Measurements from ENCODE around the gene HS6ST3.
"Not testable (repeated sequence)": the region's sequence is repeated elsewhere in the genome, so short reads cannot be mapped to it uniquely, and the experiment has no call there.

The HS6ST3 gene

DNA sequence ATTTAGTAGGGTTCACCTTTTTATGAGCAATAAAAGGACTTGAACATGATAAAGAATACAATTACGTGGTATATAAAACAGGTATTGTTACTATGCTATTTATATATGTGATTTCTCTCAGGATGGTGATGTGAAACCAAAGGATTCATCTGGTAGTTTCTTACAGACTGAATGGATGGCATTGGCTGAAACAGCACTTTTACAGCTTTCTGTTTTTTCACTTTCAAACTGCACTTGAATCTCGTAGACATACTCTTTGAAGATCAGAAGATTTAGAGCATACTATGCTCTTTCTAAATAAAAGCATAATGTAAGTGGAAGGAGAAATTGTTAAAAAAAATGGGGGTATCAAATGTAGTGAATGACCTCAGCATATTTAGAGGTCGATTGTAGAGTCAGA lies 354.8 kb downstream of the HS6ST3 start:
- no peak for DNase-seq (ENCODE audit: low read depth)

DNA sequence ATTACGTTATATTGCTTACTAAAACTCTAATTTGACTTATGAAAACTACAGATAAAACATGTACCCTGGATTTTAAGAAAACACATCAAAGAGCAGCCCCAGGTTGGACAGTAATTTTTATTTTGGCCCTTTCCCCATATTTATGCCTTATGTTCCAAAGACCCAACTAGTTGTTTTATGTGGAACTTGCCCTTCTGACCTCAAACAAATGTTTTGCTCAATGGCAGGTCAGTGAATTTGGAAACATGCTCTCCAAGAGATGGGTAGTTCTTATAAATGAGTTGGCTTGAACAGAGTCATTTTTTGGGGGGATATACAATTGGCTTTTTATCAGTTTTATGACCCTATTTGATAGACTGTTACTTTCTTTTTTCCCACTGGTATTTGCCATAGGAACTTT lies 360.0 kb downstream of the HS6ST3 start:
- DNase-seq (ENCODE audit: low read depth), result no peak

DNA sequence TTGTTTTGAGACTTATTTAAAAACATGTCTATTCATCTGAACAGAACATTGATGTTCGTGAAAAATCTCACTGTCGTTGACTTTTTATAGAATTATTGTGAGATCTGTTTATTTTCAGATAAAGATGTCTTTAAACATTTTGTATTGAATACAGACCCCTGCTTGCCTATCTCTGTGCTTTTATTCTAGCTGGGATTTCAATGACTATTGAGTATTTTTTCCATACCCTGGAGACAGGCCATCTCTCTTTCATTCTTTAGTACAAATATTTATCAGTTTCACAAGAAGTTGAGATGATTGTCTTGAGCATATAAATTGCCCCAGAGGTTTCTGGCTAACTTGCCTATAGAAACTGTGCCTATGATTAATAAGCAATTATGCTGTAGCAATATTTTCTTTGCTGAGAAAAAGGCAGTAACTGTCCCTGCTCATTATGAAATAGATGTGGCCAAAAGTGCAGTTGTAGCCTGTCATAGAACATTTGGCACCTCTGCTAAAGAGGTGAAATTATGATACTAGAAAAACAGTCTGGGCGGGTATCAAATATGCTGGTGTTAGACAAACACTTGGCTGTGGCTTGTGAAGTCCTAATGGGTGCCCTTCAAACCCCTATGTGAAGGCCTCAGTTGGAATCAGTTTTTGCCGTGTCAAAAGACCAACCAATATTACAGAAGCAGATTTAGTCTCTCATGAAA lies 360.6 kb downstream of the HS6ST3 start:
- DNase-seq (ENCODE audit: low read depth), result no peak

DNA sequence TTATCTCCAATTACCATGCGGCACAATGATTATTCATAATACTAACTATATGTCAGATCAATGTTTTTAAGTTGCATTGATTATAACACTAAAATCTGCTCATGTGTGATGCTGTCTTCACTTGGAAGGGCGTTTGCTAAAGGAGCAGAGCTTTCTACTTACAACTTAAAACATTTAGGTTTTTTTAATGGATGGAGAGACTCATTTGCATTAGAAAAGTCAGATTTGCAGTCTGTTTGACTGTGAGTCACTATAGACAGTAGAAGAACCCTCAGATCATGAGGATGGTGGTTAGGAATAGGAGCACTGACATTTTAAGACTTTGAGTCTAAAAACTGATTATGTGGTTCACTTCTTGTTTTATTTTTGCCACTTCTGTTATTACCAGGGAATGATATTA lies 364.6 kb downstream of the HS6ST3 start:
- DNase-seq (ENCODE audit: low read depth), result no peak

DNA sequence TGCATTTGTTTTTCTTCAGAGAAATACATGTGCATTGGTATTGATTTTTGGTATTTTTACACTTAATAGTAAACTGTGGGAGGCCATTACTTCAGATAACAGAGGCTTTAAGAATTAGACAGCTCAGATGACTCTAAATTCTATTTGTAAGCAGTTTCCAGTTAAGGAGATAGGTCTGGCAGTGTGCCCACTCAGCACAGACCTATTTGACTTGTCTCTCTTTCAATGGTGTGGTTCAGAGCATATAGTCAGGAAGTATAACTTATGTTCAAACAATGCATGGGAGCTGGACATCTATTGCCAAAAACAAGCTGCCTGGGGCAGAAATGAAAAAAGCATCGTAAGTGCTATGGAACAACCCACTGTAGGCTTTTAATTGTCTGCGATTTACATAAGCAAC lies 370.7 kb downstream of the HS6ST3 start:
- DNase-seq (ENCODE audit: low read depth), result no peak

DNA sequence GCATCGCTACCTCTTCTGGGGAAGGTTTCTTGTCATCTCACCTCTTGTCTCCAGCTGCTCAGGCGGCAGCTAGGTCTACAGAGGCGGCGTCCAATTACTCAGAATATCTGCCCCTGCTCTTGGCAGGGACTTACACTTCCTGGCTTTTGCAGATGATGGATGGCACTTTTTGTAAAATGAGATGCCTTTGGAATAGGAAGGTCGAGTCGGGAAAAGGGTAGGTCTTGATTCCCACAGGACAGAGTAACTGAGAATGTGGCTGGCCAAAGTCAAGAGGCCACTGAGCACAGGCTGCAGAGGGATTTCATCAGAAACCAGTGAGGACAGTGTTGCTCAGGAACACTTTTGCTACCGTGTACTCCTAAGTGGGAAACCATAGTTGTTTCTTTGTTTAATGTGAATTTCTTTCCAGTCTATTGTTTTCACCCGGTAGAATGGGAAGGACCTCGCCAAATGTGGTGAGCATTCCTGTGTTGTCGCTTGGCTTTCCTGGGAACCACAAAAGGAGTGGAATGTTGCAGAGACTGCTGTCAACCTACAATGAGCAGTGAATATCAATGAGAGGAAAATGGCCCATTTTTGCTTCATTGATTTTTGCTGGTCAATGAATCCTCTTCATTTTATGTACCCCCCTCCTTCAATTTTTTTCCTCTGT lies 383.7 kb downstream of the HS6ST3 start:
- DNase-seq (ENCODE audit: low read depth), result no peak

DNA sequence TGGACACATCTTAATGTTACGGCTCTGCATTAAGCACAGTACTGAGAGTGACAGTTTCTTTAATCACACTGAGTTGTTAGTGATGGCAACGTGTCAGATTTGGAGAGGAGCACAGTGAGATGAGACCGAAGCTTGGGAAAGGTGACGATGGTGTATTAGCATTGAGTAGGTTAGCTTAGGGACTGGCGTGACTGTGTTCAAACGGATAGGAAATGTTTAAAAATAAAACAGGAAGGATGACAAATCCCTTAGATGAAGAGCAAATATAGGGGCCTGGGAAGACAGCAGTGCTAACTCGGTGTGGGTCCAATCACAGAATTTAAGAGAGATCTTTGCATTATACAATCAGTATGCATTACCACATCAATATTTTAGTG lies 384.3 kb downstream of the HS6ST3 start:
- DNase-seq (ENCODE audit: low read depth), result no peak

DNA sequence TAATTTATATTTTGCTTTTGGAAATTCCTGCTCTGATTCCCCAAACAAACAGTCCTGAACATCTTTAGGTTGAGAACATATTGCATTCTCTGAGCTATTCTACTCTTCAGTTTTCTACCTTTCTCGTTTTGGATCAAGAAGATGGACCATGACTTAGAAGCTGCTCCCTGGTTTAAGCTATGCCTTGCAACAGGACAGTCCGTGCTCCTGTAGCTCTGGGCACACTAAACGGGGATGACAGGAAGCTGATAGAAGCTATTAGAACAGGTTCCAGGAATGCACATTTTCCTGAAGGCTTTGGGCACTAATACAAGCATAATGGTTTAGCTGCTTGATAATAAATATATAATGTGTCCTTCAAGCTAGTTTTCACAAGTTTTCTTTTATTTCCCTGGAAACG lies 385.2 kb downstream of the HS6ST3 start:
- no peak for DNase-seq (ENCODE audit: low read depth)

DNA sequence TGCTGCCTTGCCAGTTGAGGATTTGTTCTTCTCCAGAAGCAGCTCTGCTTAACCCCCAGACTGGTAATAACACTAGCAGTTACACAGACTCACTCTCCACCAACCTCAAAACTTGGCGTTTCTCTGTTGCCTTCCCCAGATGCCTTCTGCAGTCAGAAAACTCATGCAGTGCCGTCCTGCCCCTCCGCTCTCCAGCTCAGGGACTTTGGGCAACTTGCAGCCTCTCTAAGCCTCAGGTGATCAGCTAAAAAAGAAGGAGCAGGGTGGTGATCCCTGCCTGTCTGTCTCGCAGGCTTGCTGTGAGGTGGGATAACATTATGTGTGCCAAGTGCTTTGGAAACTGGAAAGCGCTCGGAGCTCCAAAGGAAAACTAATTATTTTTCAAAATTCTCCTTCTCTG lies 391.6 kb downstream of the HS6ST3 start:
- DNase-seq (ENCODE audit: low read depth), result no peak

DNA sequence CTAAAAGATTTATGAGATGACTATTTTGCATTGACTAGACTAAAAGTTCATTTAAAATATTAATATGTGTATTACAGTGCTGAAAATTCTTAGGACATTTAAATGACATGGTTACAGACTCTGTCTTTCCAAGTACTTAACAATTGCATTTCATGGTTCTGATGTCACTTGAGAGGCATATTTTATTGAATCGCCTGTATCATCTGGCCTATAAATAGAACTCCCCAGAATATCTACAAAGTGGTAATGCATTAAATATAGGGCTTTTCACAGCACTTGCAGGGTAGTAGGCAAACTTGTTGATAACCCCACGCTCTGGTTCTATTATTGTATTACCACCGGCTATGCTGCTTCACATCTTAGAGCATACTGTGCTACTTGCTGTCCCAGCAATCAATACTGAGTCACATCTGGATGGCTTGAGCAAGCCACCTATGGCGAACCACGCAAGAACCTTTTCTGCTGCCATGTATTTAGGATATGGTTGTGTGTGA lies 400.6 kb downstream of the HS6ST3 start:
- no peak for DNase-seq (ENCODE audit: low read depth)

DNA sequence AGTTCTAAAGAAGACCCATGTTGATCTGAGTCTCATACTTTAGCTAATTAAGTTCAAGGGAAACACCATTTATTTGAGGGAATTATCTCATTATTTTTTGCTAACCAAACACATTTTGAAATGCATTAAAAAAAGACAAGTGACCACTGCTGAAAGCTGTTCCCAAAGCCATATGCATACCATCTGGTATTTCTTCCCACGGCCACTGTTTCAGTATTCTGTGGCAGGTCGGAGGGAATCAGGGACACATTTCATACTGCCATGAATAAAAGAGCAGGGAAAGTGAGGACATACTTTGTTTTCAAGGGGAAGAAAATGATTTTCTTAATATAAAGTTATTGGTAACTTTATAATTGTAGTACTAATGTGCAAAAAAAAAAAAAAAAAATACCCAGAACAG lies 401.2 kb downstream of the HS6ST3 start:
- DNase-seq (ENCODE audit: low read depth), result no peak

DNA sequence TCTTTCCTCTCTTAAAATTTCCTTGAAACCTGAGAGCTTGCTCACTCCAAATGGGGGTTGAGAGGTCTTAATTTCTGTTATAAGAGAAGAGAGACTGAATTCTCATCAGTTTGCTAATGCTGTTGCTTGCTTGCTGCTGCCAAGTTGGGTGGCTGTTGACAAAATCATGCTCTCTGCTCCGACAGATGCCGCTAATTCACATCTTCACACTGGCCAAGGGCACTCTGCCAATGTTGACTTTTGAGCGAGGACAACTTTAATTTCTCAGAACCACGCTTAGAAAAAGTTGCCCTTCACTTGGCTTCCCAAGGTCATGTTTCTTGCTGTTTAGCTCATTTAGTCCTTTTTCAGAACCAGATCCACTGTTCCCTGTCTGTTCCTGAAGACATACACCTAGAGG lies 402.9 kb downstream of the HS6ST3 start:
- DNase-seq (ENCODE audit: low read depth), result no peak

DNA sequence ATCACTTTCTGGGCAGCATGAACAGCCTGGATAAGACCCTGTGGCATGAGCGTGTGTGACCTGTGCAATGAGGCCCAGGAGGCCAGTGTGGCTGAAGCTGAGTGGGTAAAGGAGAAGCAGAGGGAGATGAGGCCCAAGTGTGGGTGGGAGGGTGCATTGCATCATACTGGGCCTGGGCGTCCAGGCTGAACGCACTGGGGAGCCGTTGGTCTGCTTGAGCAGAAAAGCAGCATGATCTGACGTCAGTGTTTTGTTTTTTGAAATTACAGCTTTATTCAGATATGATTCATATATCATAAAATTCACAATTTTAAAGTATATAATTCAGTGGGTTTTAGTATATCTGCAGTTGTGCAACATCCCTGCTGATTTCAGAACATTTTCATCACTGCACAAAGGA lies 409.7 kb downstream of the HS6ST3 start:
- no peak for DNase-seq (ENCODE audit: low read depth)

DNA sequence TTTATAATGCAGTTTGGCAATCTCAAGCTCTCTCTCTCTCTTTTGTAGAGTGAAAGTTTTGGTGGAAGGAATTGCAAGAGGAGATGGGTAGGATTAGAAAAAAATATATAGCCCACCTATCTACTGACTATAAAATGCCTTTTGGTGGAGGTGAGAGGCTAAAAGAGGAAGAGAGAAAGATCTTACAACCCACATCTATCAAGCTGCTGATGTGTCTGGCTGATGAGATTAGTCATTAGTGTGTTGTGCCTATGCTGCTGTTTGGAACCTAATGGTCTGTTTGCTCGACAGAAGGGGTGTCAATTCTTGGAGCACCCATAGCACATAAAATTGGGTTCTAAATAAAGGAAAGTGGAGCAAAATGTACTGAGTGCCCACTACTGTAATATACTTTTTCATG lies 411.0 kb downstream of the HS6ST3 start:
- no peak for DNase-seq (ENCODE audit: low read depth)

DNA sequence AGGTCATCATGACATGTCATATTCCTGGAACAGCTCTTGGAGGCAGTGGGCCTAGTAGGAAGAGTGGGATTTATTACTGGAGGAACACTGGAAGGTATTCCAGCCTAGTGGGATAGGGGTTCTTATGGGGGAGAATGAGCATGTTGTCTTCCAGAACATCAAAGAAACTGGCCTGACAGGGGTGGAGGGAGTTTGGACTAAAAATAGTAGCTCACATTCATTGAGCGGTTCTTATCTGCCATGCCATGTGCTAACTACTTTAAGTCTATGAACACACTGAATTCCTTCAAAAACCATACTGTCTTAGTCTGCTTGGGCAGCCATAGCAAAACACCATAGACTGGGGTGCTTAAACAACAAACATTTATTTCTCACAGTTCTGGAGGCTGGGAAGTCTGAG lies 413.6 kb downstream of the HS6ST3 start:
- DNase-seq (ENCODE audit: low read depth), result no peak

DNA sequence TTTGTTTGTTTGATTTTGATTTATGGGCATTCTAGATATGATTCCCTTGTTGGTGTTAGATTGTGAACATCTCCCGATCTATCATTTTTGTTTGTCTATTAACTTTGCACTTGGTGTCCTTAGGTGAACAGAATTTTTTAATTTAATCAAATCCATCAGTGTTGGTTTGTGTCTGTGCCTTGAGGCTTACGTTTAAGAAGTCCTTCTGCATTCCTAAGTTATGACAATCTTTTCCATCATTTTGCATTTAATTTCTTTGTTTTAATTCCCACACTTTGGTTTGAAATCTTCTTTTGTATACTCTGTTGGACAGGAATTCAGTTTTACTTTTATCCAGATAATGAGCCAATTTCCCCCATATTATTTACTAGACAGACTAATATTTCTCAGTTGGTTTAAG lies 421.7 kb downstream of the HS6ST3 start:
- no peak for DNase-seq (ENCODE audit: low read depth)

DNA sequence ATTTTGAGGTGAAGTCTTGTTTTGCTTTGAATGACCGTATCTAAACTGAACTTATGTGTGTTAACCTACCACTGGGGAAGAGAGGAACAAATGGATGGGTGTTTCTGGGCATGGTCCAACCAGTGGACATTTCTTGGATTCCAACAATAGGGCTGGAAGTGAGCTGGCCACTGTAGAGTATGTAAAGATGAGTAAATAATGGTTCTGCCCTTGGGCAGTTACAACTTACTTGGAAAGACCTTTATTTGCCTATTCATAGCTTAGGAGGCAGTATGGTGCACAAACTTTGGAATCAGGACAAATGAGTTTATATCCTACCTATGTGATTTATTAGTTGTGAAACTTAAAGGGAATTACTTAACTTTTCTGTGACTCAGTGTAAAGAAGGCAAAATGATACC lies 429.5 kb downstream of the HS6ST3 start:
- DNase-seq (ENCODE audit: low read depth), result no peak

DNA sequence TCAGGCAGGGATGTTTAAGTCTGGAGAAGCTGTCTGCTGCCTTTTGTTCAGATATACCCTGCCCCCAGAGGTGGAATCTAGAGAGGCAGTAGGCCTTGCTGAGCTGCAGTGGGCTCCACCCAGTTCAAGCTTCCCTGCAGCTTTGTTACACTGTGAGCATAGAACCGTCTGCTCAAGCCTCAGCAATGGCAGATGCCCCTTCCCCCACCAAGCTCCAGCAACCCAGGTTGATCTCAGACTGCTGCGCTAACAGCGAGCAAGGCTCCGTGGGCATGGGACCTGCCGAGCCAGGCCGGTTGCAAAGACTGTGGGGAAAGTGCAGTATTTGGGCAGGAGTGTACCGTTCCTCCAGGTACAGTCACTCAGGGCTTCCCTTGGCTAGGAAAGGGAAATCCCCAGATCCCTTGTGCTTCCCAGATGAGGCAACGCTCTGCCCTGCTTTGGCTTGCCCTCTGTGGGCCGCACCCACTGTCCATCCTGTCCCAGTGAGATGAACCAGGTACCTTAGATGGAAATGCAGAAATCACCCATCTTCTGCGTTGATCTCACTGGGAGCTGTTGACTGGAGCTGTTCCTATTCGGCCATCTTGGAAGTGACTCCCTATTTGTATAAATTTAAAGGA lies 434.6 kb downstream of the HS6ST3 start:
- not testable (repeated sequence) for DNase-seq (ENCODE audit: low read depth)

DNA sequence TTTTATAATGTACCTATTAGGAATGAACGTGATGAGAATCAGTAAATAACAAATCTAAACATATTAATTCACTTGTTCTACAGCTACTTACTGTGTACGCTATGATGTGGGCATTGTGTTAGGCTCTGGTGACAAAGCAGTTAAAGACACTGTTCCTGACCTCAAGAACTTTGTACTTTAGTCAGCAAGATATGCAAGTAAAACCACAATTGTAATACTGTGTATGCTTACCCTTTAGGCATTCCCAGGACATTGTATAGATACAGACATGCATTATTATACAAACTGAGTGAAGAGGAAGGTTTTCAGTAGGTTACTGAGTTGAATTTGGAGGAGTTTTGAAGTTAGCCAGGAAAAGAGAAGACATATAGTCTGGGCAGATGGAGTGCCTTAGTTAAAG lies 435.8 kb downstream of the HS6ST3 start:
- DNase-seq (ENCODE audit: low read depth), result no peak

DNA sequence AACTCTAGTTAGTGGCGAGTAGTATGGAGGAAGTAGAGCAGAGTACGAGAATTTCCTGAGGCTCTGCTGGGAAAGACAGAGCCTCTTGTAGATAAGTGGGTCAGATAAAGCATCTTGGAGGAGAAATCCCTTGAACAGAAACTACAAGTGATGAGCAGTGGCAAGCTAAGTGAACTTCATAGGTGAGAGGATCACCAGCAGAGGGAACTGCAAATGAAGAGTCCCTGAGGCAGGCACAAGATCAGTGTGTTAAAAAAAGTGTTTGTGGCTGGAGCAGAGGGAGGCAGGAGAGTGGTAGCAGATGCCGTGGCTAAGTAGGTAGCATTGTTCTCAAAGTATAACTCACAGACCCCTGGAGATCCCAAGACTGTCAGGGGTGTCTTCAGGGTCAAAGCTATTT lies 437.6 kb downstream of the HS6ST3 start:
- no peak for DNase-seq (ENCODE audit: low read depth)

DNA sequence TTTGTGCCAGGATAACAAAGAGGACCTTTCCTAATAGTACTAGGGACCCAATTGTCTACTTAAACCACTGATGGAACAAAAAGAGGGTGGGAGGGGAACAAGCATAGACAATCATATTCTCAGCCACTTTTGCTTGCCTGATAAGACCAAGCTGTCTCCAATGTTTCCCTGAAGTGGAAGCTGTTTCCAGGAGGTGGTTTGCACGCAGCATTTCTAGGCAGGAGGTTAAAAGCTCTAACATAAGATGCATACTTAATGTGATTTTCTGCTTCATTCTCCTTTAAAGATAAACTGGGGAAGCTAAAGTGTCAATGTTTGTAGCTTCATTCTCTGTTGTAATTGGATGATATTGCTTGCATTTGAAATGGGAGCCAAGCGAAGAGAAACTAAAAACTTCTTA lies 442.9 kb downstream of the HS6ST3 start:
- no peak for DNase-seq (ENCODE audit: low read depth)

DNA sequence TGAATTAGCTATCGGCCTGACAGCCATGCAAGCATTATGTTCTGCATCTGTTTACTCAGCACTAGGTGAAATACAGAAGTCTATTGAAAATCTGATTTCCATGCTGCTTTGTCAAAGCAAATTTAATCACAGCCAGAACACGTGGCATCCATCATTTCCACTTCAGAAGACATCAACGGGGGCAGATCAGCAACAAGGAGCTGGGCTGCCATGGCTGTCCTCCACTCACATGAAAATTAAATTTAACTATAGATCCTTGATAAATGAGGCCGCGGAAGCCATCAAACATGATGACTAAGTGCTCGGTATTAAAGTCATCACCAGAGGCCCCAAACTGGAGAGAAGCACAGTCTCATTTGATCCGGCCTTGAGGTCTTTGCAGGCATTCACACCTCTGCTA lies 443.5 kb downstream of the HS6ST3 start:
- no peak for DNase-seq (ENCODE audit: low read depth)

DNA sequence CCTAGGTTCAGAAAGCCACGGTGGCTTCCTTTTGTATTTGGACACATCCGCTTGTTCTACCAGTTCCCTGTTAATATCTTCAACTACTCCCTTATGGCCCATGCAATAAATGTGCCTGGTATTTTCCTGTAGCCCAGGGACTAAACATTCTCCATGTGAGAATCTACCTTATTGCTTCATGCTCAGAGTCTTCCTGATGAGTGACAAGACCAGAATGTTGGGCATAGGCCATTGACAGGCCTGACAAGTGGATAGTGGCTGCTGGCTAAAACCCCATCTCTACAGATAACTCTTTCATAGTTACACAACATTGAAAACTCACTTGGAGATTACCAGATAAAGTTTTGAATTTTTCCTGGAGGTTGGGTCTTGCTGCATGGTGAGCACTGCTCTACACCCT lies 449.9 kb downstream of the HS6ST3 start:
- no peak for DNase-seq (ENCODE audit: low read depth)

DNA sequence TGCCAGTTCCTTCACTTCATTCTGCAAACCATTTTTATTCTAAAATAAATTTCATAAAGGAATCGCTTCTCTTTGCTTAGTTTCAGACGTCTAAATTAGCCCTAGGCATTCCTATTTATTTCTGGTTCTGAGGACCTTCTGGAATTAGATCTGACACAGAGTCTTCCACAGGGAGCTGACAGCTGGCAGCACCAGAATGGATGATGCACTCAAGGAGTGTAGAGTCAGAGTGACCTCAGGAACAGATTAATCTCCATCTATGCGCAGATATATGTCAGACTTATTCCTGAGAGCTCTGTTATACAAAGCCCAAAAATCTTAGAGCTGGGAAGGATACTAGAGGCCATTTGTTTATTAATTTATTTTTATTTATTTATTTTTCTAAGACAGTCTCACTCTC lies 450.8 kb downstream of the HS6ST3 start:
- DNase-seq (ENCODE audit: low read depth), result no peak
